Hepatocyte (in vitro differentiated cells): Measurements from ENCODE around the gene ZNF385B.

ENCODE experiments used
- EZH2phosphoT487 ChIP-seq: fragments of 200-600 bp; sonication (generic); IDR thresholded peaks from one replicate; pipeline ENCODE4 v1.6.1; 2018; ENCODE audit warnings: antibody characterized with exemption, mild to moderate bottlenecking, low read depth, moderate library complexity; ENCODE audit not compliant: unreplicated experiment, severe bottlenecking
- TF ChIP-seq, protein P1 (sequence below): fragments of 200-600 bp; sonication (generic); IDR thresholded peaks from 2 replicates; pipeline ENCODE4 v1.5.1; 2016; ENCODE audit warnings: antibody characterized with exemption, mild to moderate bottlenecking; ENCODE audit not compliant: poor library complexity

DNA sequence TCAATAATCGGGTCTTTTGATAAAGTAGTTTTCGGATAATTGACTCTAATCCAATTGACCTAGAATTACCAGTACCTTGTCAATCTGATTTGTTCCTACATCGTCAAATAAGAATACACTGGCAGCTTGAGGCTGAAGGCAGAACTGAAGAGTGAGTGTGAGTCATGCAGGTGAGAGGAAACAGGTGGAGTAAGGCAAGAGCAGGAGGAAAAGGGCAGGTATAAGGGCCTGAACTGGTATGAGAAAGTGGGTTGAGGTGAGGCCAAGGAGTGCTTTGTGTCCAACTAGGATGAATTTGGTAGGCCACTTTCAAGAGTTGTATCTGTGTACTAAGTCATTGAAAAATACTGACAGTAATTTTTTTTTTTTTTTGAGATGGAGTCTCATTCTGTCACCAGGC, 186.0 kb downstream of the ZNF385B start:
- TF ChIP-seq, protein P1, sequence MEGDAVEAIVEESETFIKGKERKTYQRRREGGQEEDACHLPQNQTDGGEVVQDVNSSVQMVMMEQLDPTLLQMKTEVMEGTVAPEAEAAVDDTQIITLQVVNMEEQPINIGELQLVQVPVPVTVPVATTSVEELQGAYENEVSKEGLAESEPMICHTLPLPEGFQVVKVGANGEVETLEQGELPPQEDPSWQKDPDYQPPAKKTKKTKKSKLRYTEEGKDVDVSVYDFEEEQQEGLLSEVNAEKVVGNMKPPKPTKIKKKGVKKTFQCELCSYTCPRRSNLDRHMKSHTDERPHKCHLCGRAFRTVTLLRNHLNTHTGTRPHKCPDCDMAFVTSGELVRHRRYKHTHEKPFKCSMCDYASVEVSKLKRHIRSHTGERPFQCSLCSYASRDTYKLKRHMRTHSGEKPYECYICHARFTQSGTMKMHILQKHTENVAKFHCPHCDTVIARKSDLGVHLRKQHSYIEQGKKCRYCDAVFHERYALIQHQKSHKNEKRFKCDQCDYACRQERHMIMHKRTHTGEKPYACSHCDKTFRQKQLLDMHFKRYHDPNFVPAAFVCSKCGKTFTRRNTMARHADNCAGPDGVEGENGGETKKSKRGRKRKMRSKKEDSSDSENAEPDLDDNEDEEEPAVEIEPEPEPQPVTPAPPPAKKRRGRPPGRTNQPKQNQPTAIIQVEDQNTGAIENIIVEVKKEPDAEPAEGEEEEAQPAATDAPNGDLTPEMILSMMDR = no peak
- TF ChIP-seq EZH2phosphoT487 = no peak
